K562 (cell line): Measurements from ENCODE around the gene NFIC. TPM values are rescaled to one million over a fixed set of nuclear protein-coding genes. Genes with fewer than 3 reads are reported as not detected.

Source experiments
- EWSR1 ChIP-seq: fragments of 450-650 bp; IDR thresholded peaks from 2 replicates; pipeline ENCODE4 v1.6.1; 2018; ENCODE audit warnings: borderline replicate concordance, mild to moderate bottlenecking, low read depth, moderate library complexity; ENCODE audit not compliant: partially characterized antibody
- HSF4 ChIP-seq: fragments of 250-450 bp; sonication (Bioruptor Pico); IDR thresholded peaks from 2 replicates; pipeline ENCODE4 v2.1.2; 2022; ENCODE audit warnings: mild to moderate bottlenecking, moderate library complexity, borderline replicate concordance
- KAT7 ChIP-seq: sonication (generic); formaldehyde crosslinking; IDR thresholded peaks from 2 replicates; pipeline ENCODE4 v1.8.0; 2022; ENCODE audit warnings: missing genetic modification reagents, mild to moderate bottlenecking, borderline replicate concordance
- L3MBTL2 ChIP-seq: fragments of 450-650 bp; IDR thresholded peaks from 2 replicates; pipeline ENCODE4 v1.6.1; 2016; ENCODE audit warnings: mild to moderate bottlenecking, moderate library complexity
- POLR2G ChIP-seq: fragments of 200-400 bp; formaldehyde crosslinking; IDR thresholded peaks from 2 replicates; pipeline ENCODE4 v1.6.1; 2017; ENCODE audit warnings: low read depth, mild to moderate bottlenecking, antibody characterized with exemption, low read length, moderate library complexity
- PRMT5 ChIP-seq: sonication (generic); formaldehyde crosslinking; IDR thresholded peaks from 2 replicates; pipeline ENCODE4 v1.5.0; 2020; ENCODE audit warnings: missing genetic modification reagents
- RBBP5 ChIP-seq: fragments of 200-600 bp; sonication (generic); IDR thresholded peaks from 2 replicates; pipeline ENCODE4 v1.6.1; 2012; ENCODE audit warnings: borderline replicate concordance, mild to moderate bottlenecking, low read length, control low read depth, inconsistent platforms; ENCODE audit not compliant: insufficient read depth, poor library complexity, severe bottlenecking
- RBFOX2 ChIP-seq: fragments of 200-400 bp; formaldehyde crosslinking; IDR thresholded peaks from 2 replicates; pipeline ENCODE4 v1.6.1; 2017; ENCODE audit warnings: low read depth, mild to moderate bottlenecking, low read length, moderate library complexity
- RBM25 ChIP-seq: fragments of 200-400 bp; formaldehyde crosslinking; IDR thresholded peaks from 2 replicates; pipeline ENCODE4 v1.6.1; 2018; ENCODE audit warnings: low read length, low read depth, moderate library complexity; ENCODE audit not compliant: severe bottlenecking
- ZC3H11A ChIP-seq: IDR thresholded peaks from 2 replicates; pipeline ENCODE4 v1.6.1; 2012; ENCODE audit warnings: low read depth, low read length, improper control_type of control experiment
- polyA plus RNA-seq, 8 experiments: library from polyadenylated mRNA; depleted of rRNA in 4 of 8; stranded (reverse) in 5 of 8; unstranded in 3 of 8; fragments of >200 nt; fragmentation: Nextera tagmentation in 2 of 8; fragmentation: Illumina TruSeq in 1 of 8; extraction: Ambion mirVana in 2 of 8; extraction: Trizol in 1 of 8; gene quantifications; 2 replicates each; pipeline versions ENCODE4 v1.2.1 to v1.2.3, GENCODE V29; 2011 to 2014; ENCODE audit warnings: inconsistent platforms in 1 of 8, missing spikeins in 1 of 8
- total RNA-seq, 7 experiments: library from RNA; depleted of rRNA in 6 of 7; stranded (reverse); fragments of >200 nt in 6 of 7; fragmentation: Illumina TruSeq in 2 of 7; extraction: Trizol in 2 of 7; gene quantifications; 2 replicates each; pipeline versions ENCODE4 v1.2.1 to v1.2.3, GENCODE V29; 2011 to 2021; ENCODE audit warnings: low replicate concordance in 1 of 7
- TF ChIP-seq, protein P1 (sequence below), 2 experiments: IDR thresholded peaks in 1 of 2; conservative IDR thresholded peaks in 1 of 2; 2 replicates each; pipeline ENCODE4 v1.6.1; 2016; ENCODE audit warnings: low read depth in 2 of 2, mild to moderate bottlenecking in 1 of 2, missing compliant biosample characterization in 1 of 2, missing genetic modification characterization in 1 of 2, moderate library complexity in 1 of 2
- TF ChIP-seq, protein P2 (sequence below): fragments of 450-650 bp; IDR thresholded peaks from one replicate; pipeline ENCODE4 v1.6.1; 2018; ENCODE audit warnings: mild to moderate bottlenecking, moderate library complexity; ENCODE audit not compliant: partially characterized antibody
- TF ChIP-seq, protein P3 (sequence below): conservative IDR thresholded peaks from 2 replicates; pipeline ENCODE4 v1.6.1; 2011; ENCODE audit warnings: low read depth, mild to moderate bottlenecking, low read length; ENCODE audit not compliant: control insufficient read depth
- TF ChIP-seq, protein P4 (sequence below): sonication (generic); formaldehyde crosslinking; IDR thresholded peaks from 2 replicates; pipeline ENCODE4 v1.9.0; 2022; ENCODE audit warnings: mild to moderate bottlenecking, missing genetic modification reagents
- TF ChIP-seq, protein P5 (sequence below): fragments of 450-650 bp; IDR thresholded peaks from 2 replicates; pipeline ENCODE4 v1.6.1; 2017; ENCODE audit warnings: antibody characterized with exemption
- TF ChIP-seq, protein P6 (sequence below): fragments of 150-350 bp; conservative IDR thresholded peaks from 2 replicates; pipeline ENCODE4 v1.6.1; 2014; ENCODE audit warnings: low read length

Gene NFIC
- total and polyA plus RNA-seq, 9 of the 15 experiments (the other 6 are each of a cell fraction or from before 2014, with no cell fraction given) = 0.71 to 62.1 (median 6.9) TPM

DNA sequence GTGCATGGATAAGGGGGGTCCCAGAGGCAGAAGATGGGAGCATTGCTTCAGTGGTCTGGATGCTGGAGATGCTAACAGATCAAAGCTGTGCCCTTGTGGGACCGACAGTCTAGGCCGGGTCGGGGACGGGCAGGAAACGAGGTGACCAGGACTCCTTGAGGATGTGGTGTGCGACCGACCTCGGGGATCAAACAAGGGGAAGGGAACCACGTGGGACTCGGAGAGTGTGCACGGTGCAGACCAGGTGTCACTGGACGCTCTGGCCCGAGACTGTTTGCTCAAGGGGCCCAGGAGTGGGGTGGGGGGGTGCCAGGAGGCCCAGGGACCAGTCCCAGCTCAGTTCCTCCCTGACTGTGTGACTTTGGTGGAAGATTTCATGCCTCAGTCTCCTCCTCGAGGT is 6.0 kb downstream of the NFIC start (continued):
- TF ChIP-seq, protein P1, sequence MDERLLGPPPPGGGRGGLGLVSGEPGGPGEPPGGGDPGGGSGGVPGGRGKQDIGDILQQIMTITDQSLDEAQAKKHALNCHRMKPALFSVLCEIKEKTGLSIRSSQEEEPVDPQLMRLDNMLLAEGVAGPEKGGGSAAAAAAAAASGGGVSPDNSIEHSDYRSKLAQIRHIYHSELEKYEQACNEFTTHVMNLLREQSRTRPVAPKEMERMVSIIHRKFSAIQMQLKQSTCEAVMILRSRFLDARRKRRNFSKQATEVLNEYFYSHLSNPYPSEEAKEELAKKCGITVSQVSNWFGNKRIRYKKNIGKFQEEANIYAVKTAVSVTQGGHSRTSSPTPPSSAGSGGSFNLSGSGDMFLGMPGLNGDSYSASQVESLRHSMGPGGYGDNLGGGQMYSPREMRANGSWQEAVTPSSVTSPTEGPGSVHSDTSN (CRISPR knock-in tag; IDR thresholded peaks at IDR 0.05; ENCODE audit: low read depth) = no peak
- TF ChIP-seq, protein P1 (tag; conservative IDR thresholded peaks at IDR 0.05; ENCODE audit: low read depth) = no peak
- TF ChIP-seq HSF4 (CRISPR knock-in tag) (no peak), RBFOX2 (peak; percentile 19; the same call in 1 of the 2 replicates), ZC3H11A (no peak), KAT7 (CRISPR knock-in tag) (no peak), L3MBTL2 (no peak), RBBP5 (no peak), PRMT5 (CRISPR knock-in tag) (no peak), RBM25 (peak; percentile 19), EWSR1 (no peak), POLR2G (0 out of 2 replicates have a peak, but pooled peaks have one; percentile 26)
- TF ChIP-seq, protein P2, sequence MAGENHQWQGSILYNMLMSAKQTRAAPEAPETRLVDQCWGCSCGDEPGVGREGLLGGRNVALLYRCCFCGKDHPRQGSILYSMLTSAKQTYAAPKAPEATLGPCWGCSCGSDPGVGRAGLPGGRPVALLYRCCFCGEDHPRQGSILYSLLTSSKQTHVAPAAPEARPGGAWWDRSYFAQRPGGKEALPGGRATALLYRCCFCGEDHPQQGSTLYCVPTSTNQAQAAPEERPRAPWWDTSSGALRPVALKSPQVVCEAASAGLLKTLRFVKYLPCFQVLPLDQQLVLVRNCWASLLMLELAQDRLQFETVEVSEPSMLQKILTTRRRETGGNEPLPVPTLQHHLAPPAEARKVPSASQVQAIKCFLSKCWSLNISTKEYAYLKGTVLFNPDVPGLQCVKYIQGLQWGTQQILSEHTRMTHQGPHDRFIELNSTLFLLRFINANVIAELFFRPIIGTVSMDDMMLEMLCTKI = no peak
- TF ChIP-seq, protein P3, sequence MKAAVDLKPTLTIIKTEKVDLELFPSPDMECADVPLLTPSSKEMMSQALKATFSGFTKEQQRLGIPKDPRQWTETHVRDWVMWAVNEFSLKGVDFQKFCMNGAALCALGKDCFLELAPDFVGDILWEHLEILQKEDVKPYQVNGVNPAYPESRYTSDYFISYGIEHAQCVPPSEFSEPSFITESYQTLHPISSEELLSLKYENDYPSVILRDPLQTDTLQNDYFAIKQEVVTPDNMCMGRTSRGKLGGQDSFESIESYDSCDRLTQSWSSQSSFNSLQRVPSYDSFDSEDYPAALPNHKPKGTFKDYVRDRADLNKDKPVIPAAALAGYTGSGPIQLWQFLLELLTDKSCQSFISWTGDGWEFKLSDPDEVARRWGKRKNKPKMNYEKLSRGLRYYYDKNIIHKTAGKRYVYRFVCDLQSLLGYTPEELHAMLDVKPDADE = 0 out of 2 replicates have a peak, but pooled peaks have one; percentile 46
- TF ChIP-seq, protein P4, sequence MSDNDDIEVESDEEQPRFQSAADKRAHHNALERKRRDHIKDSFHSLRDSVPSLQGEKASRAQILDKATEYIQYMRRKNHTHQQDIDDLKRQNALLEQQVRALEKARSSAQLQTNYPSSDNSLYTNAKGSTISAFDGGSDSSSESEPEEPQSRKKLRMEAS (CRISPR knock-in tag) = peak; percentile 53; the same call in 1 of the 2 replicates
- TF ChIP-seq, protein P5, sequence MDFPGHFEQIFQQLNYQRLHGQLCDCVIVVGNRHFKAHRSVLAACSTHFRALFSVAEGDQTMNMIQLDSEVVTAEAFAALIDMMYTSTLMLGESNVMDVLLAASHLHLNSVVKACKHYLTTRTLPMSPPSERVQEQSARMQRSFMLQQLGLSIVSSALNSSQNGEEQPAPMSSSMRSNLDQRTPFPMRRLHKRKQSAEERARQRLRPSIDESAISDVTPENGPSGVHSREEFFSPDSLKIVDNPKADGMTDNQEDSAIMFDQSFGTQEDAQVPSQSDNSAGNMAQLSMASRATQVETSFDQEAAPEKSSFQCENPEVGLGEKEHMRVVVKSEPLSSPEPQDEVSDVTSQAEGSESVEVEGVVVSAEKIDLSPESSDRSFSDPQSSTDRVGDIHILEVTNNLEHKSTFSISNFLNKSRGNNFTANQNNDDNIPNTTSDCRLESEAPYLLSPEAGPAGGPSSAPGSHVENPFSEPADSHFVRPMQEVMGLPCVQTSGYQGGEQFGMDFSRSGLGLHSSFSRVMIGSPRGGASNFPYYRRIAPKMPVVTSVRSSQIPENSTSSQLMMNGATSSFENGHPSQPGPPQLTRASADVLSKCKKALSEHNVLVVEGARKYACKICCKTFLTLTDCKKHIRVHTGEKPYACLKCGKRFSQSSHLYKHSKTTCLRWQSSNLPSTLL = no peak
- TF ChIP-seq, protein P6, sequence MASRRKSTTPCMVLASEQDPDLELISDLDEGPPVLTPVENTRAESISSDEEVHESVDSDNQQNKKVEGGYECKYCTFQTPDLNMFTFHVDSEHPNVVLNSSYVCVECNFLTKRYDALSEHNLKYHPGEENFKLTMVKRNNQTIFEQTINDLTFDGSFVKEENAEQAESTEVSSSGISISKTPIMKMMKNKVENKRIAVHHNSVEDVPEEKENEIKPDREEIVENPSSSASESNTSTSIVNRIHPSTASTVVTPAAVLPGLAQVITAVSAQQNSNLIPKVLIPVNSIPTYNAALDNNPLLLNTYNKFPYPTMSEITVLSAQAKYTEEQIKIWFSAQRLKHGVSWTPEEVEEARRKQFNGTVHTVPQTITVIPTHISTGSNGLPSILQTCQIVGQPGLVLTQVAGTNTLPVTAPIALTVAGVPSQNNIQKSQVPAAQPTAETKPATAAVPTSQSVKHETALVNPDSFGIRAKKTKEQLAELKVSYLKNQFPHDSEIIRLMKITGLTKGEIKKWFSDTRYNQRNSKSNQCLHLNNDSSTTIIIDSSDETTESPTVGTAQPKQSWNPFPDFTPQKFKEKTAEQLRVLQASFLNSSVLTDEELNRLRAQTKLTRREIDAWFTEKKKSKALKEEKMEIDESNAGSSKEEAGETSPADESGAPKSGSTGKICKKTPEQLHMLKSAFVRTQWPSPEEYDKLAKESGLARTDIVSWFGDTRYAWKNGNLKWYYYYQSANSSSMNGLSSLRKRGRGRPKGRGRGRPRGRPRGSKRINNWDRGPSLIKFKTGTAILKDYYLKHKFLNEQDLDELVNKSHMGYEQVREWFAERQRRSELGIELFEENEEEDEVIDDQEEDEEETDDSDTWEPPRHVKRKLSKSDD = no peak
